PFSK-1 (cell line): ENCODE data around the gene ARRDC1.

Experiments
- FOXP2 ChIP-seq: optimal IDR thresholded peaks from 2 replicates; pipeline ENCODE3; 2011; ENCODE audit warnings: borderline replicate concordance, control low read depth, inconsistent platforms; ENCODE audit not compliant: insufficient read depth; ENCODE audit errors: extremely low read length, extremely low read depth
- POLR2AphosphoS5 ChIP-seq: IDR thresholded peaks from 2 replicates; pipeline ENCODE4 v1.6.1; 2012; ENCODE audit warnings: low read depth, mild to moderate bottlenecking, control low read depth, low read length, moderate library complexity
- REST ChIP-seq, 2 experiments: IDR thresholded peaks; 2 replicates each; pipeline versions ENCODE4 v1.6.1 to v1.8.0; 2011 to 2012; ENCODE audit warnings: low read depth in 2 of 2, low read length in 2 of 2, control low read depth in 1 of 2, inconsistent platforms in 1 of 2, mild to moderate bottlenecking in 1 of 2, moderate library complexity in 1 of 2; ENCODE audit not compliant: insufficient read depth in 1 of 2
- SIN3A ChIP-seq: IDR thresholded peaks from 2 replicates; pipeline ENCODE4 v1.6.1; 2012; ENCODE audit warnings: mild to moderate bottlenecking, low read length, moderate library complexity, borderline replicate concordance; ENCODE audit not compliant: insufficient read depth
- TAF1 ChIP-seq: IDR thresholded peaks from 2 replicates; pipeline ENCODE4 v1.6.1; 2012; ENCODE audit warnings: low read length, control low read depth, borderline replicate concordance; ENCODE audit not compliant: insufficient read depth

Gene ARRDC1

GRCh38 chr9:137658781-137659180, 53.3 kb downstream of the ARRDC1 start:
- TF ChIP-seq SIN3A (no peak), FOXP2 (no peak), TAF1 (no peak), REST (IDR thresholded peaks at IDR 0.05; ENCODE audit: insufficient read depth in 1 of 2, low read depth in 2 of 2, low read length in 2 of 2) (no peak), POLR2AphosphoS5 (no peak)

GRCh38 chr9:137660144-137660543, 54.7 kb downstream of the ARRDC1 start:
- TF ChIP-seq POLR2AphosphoS5 (no peak), FOXP2 (no peak), REST (IDR thresholded peaks at IDR 0.05; ENCODE audit: insufficient read depth in 1 of 2, low read depth in 2 of 2, low read length in 2 of 2) (no peak), TAF1 (no peak), SIN3A (no peak)

GRCh38 chr9:137663584-137663983, 58.1 kb downstream of the ARRDC1 start:
- no peak for TF ChIP-seq REST (IDR thresholded peaks at IDR 0.05; ENCODE audit: insufficient read depth in 1 of 2, low read depth in 2 of 2, low read length in 2 of 2)

GRCh38 chr9:137664676-137665075, 59.2 kb downstream of the ARRDC1 start:
- TF ChIP-seq TAF1 = no peak
- TF ChIP-seq SIN3A = no peak
- TF ChIP-seq FOXP2 = no peak
- TF ChIP-seq REST (IDR thresholded peaks at IDR 0.05; ENCODE audit: insufficient read depth in 1 of 2, low read depth in 2 of 2, low read length in 2 of 2) = no peak
- no peak for TF ChIP-seq POLR2AphosphoS5
